Stimulated activated CD8-positive, alpha-beta memory T cell treated with anti-CD3 and anti-CD28 coated beads, Interleukin-4, amount 100 ng/mL, for 48 hours (primary cell): ENCODE results near the gene REEP6.

Source experiments
- DNase-seq: peaks from one replicate; pipeline ENCODE4 v3.0.0-alpha.2; 2020

Gene REEP6

DNA sequence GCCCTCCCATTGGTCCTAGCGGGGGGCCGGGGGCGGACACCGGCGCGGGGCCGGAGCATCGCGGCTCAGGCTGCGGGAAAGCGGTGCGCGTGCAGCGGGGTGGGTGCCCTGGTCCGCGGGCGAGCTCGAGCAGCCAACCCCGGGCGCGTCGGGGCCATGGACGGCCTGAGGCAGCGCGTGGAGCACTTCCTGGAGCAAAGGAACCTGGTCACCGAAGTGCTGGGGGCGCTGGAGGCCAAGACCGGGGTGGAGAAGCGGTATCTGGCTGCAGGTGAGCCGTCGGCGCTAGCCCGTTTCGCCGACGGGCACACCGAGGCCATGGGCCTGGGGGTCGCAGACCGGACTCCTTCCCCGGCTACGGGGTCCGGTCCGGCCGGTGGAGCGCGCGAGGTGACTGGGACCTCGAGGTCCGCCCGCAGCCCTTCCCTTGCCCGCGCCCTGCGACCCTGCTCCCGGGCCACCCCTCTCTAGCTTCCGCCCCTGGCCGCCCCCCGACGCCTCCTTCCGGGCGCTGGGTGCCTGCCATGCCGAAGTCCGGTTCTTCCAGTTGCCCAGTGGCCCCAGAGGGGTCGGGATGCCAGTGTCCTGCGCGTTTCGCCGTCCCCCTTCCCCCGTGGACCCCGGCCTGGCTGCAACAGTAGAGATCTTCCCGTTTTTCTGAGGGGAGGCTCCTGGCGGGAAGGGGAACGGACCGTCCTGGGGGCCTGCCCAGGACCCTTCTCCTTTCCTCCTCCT, at the start of gene REEP6:
TSS of gene REEP6 (plus strand) at position 68 of the 735 bp plus-strand sequence. CDS start at position 157, 89 bp downstream.
- no peak for DNase-seq

DNA sequence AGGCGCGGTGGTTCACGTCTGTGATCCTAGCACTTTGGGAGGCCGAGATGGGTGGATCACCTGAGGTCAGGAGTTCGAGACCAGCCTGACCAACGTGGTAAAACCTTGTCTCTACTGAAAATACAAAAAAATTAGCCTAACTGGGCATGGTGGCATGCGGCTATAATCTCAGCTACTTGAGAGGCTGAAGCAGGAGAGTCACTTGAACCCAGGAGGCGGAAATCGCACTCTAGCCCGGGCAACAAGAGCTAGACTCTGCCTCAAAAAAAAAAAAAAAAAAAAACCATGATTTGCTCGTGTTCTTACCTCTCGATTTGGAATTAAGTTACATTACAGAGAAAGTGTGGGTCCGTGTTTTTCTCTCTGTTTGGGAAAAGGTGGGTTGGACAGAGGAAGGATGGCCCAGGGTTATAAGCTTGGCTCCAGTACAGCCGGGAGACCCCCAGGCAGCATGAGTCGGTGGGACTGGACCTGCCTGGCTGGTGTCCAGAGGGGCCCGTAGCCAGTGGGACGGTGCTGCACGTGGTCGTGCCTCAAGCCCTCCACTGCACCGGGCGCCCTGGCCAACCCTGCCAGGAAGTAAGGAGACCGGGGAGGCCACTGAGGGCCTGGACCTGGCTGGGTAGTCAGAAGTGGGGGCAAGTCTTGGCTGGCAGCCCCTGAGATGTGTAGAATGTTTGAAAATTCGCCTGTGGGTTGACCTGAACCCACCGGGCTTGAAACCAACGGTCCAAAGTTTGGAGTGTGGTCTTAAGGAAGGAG, 49.1 kb upstream of the REEP6 start:
- DNase-seq: no peak

DNA sequence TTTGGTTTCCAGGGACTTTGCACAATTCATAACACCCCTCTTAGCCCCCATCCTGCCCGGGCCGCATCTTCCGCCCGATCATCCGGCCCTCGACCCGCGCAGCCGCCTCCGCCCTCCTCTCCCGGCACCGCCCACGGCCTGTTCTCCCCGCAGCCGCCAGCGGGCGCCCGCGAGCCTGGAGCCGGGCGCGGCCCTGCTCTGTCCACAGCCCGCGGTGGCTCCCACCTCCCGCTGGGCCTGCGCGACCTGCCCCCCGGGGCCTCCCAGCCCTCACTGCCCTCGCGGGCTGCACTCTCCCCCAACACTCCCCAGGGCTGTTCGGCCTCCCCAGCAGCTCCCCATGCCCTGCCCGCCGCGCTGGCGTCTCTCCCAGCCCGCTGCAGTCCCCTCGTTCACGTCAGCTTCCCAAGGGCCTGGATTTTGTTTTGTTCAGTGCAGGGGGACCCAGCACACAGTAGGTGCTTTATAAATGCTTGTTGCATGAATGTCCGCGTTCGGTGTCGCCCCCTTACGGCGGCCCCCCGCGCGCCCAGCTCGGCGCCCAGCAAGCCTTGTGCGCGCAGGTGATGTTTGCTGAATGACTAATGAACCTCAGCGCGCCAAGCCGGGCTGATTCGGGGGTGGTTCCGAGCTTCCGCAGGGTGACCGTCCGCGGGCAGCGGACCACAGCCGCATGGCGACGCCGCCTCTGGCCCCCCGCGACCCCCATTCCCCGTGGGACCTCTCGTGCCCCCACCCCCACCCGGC, 45.6 kb upstream of the REEP6 start:
- DNase-seq: peak; percentile 89

DNA sequence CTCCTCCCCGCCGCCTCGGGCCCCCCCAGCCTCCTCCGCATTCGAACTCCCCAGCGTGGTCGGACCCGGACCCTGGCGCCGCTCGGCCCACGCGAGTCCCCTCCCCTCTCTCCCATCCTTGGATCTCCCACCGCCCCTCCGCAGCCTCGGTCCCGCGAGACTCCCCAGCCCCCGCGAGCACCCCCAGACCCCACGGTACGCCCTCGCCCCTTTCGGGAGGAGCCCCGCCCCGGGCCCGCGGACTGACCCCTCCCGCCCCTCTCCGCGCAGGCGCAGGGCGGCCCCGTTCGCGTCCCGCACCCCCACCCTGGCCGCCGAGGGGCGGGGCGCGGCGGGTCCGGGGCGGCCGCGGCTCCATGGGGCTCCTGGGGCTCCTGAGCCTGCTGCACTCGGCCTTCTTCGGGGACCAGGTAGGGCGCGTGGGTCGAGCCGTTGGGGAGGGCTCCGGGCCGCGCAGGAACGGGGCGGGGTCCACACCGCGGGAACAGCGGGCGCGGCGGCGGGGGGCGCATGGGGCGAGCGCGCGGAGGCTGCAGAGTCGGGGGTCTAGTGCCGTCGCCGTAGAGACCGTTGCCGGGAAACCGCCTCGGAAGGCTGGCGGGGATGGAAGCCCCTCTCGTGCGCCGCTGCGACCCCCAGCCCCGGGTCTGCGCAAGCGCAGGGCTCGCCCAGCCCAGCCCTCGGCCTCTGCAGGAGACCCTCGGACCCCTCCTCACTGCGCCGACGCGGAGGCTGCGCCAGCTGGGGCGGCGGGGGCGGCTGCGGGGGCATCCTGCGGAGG, 44.9 kb upstream of the REEP6 start:
- DNase-seq: no peak

DNA sequence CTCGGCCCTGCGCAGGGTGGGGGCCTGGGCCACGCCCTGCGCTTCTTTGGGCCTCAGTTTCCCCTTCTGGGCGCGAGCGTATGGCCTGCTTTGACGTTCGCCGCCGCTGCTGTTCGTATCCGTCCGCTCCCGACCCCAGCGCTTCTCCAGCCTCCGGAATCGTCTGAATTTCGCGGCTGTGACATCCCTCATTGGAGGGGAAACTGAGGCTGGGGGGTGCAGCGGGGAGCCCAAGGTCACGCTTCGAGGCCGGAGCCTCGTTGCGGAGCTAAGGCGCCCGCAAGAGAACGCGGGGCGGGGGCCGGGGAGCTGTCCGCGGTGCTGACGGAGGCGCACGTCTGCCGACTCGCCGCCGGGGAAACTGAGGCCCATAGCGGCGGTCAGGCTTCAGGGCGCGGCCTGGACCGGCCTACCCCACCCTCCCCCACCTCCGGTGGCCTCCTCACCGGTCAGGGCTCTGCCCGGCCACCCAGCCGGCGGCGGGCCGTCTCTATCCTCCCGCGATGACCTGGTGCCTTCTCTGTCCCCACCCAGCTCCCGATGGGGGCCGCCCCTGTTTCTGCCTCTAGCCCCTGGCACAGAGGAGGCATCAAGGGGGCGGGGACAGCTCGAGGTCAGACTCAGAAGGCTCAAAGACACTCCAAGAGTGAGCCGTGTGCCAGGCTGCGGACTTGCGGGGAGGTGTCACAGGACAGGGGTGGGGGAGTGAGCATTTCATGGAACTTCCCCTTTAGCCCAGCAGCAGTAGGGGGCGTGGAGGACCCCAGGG, 44.1 kb upstream of the REEP6 start:
- no peak for DNase-seq

DNA sequence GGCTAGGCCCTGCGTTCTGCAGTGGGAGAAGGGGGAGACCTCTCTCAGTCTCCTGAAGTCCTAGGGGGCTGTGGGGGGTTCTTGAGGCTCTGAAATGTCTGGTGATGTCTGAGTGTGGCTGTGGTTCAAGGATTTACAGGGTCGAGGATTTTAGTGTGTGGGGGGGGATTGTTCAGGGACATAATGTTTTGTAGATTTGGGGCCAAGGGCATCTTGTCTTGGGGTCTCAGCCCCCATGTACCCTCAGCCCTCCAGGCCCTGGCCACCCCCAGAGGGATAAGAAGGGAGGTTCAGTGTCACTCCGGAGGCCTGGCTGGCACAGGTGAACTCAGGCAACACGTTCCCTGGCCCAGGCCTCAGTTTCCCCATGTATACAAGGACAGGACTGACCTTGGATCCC, 43.5 kb upstream of the REEP6 start:
- no peak for DNase-seq

DNA sequence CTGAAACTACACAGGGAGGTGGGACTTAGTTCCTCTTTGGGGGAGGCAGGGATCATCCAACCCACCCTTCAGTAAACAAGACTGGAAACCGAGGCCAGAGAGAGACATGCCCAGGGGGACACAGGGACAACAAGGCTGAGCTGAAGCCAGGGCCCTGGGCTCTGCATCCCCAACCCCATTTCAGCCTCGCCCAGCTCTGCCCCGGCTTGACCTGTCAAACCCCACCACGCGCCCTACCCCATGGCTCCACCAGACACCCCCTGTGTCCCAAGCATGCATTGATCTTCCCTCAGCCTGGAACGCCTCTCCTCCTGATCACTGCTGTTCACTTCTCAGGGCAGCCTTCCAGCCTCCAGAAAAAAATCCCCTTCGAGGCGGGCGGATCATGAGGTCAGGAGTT, 43.0 kb upstream of the REEP6 start:
- no peak for DNase-seq

DNA sequence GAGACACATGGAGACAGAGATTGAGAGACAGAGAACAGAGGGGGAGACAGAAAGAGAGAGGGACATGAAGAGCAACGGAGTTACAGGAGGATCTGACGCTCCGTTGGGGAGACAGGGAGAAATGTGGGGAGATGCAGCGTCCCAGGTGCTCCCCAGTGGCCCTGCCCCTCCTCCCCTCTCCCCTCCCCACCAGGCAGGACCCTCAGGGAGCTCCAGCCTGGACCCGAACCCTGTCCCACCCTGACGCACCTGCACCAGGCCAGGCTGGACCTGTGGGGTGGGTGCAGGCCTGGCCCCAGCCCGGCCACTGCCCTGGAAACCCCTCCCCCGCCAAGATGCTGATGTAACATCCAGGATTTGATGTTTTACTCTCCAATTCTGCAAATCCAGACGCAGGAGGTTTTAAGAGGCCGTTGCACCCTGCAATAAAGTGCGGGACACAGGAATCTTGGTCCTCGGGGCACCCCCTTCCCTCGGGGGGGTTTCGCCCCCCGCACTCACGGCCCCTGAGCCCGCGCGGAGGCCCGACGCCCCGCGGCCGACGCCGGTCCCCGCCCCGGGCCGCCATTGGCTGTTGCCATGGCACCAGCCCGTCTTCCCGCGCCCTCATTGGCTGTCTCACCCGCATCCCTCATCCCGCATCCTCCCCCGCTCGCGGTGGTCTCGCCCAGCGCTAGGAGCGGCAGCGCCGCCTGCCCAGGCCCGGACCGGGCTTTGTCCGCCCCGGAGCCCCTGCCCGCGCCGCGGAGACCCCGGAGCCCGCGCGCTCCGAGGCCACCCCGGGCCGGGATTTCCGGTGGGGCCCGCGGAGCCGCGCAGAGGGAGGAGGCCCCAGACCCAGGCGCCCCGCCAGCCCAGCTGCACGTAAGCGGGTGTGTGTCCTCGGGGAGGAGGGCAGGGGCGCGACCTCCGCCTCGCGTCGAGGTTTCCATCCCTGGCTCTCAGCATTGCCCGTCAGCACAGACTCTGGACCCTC, 41.2 kb upstream of the REEP6 start, which contains the start of gene APC2:
TSS of gene APC2 (plus strand) at position 655 of the 976 bp plus-strand sequence. CDS start 2,881 bp downstream, outside the sequence.
- peak; percentile 65 for DNase-seq

DNA sequence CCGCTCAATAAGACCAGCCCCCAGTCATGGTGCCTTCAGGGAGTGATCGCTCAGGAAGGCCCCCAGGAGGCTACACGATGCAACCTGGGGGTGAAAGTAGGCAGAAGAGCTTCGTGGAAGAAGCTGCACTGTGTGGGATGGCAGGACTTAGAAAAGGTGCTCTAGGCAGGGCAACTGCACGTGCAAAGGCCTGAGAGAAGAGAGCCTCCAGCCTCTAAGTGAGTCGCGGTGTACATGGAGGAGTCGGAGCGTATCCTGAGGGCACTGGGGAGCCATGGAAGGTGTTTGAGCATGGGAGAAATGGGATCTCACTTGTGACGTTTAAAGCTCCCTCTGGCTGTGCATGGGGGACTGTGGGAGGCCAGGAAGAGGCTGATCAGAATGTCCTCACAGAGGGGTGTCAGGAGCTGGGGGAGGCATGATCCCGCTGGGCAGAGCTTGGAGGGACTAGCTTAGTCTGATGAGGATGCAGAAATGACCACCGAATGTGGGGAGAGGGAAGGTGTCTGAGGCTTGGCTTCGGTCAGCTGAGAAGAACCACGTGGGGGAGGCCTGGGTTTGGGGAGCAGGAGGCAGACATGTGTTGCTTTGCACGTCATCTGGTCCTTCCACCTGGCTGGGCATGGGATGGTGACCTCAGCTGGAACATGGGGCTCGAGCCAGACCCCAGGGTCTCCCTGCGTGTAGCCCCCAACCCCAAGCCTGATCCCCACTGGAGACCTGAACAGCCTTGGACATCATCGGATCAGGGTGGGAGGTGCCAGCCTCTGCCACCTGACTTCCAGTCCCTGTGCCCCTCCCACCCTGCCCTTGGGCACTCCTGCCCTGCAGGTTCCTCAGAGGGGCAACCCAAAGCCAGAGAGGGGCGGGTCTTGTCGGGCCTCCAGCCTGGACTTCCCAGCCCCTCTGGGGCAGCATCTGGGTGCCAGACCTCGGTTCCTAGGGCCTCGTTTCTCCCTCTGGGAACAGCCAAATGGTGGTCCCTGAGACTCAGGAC, 39.9 kb upstream of the REEP6 start:
- DNase-seq: no peak

DNA sequence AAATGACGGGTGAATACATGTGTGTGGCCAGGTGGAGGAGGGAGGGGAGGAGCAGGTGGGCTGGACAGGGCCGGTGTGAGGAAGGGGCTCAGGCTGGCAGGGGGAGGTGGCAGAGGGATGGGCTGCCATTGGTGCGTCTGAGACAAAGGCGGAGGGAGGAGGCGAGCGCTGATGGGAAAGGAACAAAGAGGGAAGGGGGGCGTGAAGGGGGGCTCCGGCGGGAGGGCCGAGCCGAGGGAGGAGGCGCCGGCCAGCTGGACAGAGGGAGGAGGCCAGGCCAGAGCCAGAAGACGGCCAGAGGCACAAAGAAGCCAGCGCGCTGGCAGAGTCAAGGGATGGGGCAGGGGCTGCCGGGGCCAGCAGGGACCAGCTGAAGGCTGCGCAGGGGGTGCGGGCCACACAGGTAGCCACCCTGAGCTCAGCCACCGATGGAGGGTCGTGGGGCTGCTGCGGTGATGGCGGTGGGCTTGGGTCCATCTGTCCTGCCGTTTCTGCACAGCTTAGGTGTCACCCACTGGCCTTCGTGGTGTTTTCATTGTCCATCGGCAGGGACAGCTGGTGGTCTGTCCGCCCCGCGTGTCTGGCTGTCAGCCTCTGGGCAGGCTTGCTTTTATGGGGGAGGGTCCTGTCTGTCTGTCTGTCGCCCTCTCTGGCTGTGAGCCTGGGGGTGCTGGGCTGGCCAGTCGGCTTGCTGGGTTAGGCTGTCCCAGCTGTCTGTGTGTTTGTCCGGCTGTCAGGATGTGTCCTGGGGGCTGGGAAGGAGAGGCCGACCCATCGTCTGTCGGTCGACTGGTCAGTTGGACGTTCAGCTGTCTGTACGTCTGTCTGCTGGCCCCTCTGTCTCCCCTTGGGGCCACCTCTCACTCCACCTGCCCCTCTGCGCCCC, 38.8 kb upstream of the REEP6 start:
- no peak for DNase-seq

DNA sequence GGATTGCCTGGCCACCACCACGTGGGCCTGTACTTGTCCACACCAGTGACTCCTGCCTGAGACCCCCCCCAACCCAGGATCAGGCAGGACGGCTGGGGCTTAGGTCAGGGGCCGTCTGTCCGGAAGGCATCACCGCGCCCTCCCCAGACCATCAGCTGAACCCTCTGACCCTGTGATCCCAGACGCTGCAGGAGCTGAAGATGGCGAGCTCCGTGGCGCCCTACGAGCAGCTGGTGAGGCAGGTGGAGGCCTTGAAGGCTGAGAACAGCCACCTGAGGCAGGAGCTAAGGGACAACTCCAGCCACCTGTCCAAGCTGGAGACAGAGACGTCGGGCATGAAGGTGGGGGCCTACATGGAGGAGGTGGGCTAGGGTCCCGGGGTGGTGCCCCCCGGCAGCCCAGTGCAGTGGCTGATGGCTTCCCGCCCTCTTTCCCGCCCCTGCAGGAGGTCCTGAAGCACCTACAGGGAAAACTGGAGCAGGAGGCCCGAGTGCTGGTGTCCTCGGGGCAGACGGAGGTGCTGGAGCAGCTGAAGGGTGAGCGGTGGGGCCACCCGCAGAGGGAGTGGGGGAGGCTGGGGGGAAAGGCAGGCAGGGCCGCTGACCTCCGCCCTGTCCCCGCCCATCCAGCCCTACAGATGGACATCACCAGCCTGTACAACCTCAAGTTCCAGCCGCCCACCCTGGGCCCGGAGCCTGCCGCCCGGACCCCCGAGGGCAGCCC, 38.0 kb upstream of the REEP6 start:
- no peak for DNase-seq

DNA sequence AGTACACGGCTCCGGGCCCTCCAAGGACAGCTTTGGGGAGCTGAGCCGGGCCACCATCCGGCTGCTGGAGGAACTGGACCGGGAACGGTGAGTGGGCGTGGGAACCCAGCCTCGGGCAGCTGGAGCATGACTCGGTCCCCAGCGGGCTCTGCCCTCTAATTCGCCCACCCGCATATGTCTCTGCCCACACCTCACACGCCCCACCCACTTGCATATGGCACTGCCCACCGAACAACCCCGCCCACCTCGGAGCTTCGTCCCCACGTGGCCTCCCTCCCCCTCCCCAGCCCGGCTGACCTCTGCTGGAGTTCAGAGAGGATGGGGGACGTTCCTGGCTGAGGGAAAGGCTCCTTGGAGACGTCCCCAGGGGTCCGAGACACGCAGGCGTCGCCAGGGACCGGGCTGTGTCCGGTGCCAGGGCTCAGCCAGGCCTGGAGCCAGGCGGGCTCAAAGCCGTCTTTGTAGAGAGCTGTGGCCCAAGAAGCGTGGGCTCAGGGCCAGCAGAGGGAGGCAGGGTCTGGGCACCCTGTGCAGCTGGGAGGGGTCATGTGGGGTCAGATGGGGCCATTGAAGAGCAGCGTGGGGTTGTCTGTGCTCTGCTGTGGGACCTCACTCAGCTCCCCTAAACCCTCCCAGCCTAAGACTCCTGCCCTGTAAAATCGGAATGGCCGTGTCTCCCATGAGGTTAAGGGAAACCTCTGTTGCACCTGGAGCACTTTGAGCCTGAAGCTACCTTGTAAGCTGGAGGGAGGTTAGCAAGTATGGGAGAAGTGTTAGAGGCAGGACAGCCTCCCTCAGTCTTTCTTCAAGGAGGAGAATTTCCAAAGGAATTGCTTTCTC, 37.2 kb upstream of the REEP6 start:
- no peak for DNase-seq

DNA sequence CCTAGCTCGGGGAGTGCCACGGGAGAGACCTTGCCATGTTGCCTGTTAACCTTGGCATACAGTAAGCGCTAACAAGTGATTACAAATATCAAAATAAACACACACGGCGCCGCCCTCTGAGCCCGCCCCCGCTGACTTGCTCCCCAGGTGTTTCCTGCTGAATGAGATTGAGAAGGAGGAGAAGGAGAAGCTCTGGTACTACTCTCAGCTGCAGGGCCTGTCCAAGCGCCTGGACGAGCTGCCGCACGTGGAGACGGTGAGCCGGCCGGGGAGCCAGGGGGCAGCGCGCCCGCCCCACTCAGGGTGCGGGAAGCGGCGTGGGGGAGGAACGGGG, 36.0 kb upstream of the REEP6 start:
- DNase-seq: no peak

DNA sequence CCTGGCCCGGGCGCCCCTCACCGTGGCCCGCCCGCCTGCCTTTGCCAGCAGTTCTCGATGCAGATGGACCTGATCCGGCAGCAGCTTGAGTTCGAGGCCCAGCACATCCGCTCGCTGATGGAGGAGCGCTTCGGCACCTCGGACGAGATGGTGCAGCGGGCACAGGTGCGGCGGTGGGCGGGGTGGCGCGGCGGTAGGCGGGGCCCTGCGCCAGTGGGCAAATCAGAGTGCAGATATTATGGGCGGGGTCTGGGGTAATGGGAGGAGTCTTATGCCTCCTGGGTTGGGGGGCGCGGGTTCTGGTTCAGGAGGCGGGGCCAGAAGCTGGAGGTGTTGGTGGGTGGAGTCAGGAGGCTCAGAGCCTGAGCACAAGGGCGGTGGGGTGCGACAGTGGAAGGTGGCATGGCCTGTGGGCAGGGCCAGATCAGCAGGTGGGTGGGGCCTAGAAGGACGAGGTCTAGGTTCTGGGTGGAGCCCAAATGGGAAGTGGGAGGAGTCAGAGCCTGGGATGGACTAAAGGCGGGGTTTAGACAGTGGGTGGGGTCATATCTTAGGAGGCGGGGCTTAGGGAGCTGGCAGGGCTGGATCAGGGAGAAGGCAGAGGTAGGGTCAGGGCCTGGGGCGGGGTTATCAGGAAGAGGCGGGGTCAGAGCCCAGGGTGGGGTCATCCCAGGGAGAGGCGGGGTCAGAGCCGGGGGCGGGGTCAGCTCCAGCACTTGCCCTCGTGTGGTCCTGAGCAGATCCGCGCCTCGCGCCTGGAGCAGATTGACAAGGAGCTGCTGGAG, 35.5 kb upstream of the REEP6 start:
- peak; percentile 86 for DNase-seq

DNA sequence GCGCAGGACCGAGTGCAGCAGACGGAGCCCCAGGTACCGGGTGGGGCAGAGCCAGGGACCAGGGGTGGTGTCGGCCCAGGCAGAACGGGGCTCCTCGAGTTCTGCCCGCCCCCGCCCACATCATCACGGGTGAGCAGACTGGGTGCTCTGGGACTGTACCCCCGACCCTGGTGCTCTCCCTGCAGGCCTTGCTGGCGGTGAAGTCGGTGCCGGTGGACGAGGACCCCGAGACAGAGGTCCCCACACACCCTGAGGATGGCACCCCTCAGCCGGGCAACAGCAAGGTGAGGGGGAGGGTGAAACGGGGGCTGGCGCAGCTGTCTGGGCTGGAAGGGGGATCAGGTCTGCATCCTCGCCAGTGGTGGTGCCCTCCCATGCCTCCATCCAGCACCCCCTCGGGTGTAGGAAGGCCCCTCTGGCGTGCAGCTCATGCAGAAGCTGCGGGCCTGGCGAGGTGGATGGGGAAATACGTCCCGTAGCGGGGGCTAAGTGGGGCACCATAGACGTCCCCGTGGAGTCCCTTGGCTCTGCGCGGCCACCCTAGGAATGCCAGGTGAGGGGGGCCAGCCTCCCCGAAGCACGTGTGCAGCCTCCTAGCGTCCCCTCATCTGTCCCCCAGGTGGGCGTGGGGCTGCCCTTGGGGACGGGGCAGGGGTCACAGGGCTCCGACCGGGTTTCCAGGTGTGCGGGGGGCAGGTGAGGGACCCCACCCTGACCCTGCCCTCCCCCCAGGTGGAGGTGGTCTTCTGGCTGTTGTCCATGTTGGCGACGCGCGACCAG, 34.7 kb upstream of the REEP6 start:
- DNase-seq: no peak
